ENCODE data around the gene BHLHE23.

- TF ChIP-seq, protein P1, sequence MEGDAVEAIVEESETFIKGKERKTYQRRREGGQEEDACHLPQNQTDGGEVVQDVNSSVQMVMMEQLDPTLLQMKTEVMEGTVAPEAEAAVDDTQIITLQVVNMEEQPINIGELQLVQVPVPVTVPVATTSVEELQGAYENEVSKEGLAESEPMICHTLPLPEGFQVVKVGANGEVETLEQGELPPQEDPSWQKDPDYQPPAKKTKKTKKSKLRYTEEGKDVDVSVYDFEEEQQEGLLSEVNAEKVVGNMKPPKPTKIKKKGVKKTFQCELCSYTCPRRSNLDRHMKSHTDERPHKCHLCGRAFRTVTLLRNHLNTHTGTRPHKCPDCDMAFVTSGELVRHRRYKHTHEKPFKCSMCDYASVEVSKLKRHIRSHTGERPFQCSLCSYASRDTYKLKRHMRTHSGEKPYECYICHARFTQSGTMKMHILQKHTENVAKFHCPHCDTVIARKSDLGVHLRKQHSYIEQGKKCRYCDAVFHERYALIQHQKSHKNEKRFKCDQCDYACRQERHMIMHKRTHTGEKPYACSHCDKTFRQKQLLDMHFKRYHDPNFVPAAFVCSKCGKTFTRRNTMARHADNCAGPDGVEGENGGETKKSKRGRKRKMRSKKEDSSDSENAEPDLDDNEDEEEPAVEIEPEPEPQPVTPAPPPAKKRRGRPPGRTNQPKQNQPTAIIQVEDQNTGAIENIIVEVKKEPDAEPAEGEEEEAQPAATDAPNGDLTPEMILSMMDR (IDR thresholded peaks at IDR 0.05): no peak
- no peak for TF ChIP-seq POLR2A (IDR thresholded peaks at IDR 0.05)
Measured at GRCh38 chr20:63009988-63010769, 3.4 kb upstream of the BHLHE23 start.

Data from thyroid gland (tissue), 4 donors.